ENCODE data around the gene MAP4K3. TPM values are rescaled to one million over a fixed set of nuclear protein-coding genes. Genes with fewer than 3 reads are reported as not detected.

MAP4K3 gene
- total RNA-seq, 6 experiments from 2014 or later = 28.7 to 34.4 (median 30.7) TPM

GRCh38 chr2:39416140-39416539 is 20.9 kb downstream of the MAP4K3 start:
- peaks cover 85% of the 10 kb centered on the region for H3K4me1 Mint-ChIP-seq (ENCODE audit: low read depth)

GRCh38 chr2:39413063-39413737 is 23.9 kb downstream of the MAP4K3 start:
- peak overlapping the region; percentile 21 for H3K4me3 Mint-ChIP-seq
- H3K27me3 Mint-ChIP-seq (ENCODE audit: insufficient read depth) = no peaks in the 10 kb centered on the region
- DNase-seq = no peak
- TF ChIP-seq CTCF (IDR thresholded peaks at IDR 0.05) = no peak
- H3K4me1 Mint-ChIP-seq (ENCODE audit: low read depth) = peaks cover 86% of the 10 kb centered on the region
- H3K27ac Mint-ChIP-seq = peak overlapping the region; percentile 63
- no peaks in the 10 kb centered on the region for H3K9me3 Mint-ChIP-seq
- H3K36me3 Mint-ChIP-seq (ENCODE audit: low read depth) = no peaks in the 10 kb centered on the region

More at GRCh38 chr2:39416140-39416539, 20.9 kb downstream of the MAP4K3 start:
- Mint-ChIP-seq H3K27ac (peak overlapping the region; percentile 17), H3K9me3 (no peaks in the 10 kb centered on the region), H3K27me3 (ENCODE audit: insufficient read depth) (no peaks in the 10 kb centered on the region), H3K36me3 (ENCODE audit: low read depth) (peaks cover 7% of the 10 kb centered on the region), H3K4me3 (peak overlapping the region; percentile 13; the same call in 1 of the 2 replicates)
- no peak for DNase-seq
- TF ChIP-seq CTCF (IDR thresholded peaks at IDR 0.05) = no peak

- TF ChIP-seq CTCF (IDR thresholded peaks at IDR 0.05) = no peak
- peak; percentile 89 for DNase-seq
- Mint-ChIP-seq H3K9me3 (no peaks in the 10 kb centered on the region), H3K27ac (peak overlapping the region; percentile 96), H3K36me3 (ENCODE audit: low read depth) (no peaks in the 10 kb centered on the region), H3K4me1 (ENCODE audit: low read depth) (peaks cover 91% of the 10 kb centered on the region), H3K27me3 (ENCODE audit: insufficient read depth) (no peaks in the 10 kb centered on the region), H3K4me3 (peak overlapping the region; percentile 86)
These were observed 25.7 kb downstream of the MAP4K3 start for GRCh38 chr2:39411181-39411944.

GRCh38 chr2:39409697-39410389 is 27.2 kb downstream of the MAP4K3 start:
- TF ChIP-seq CTCF (IDR thresholded peaks at IDR 0.05) = no peak
- Mint-ChIP-seq H3K4me3 (peak overlapping the region; percentile 86; the same call in 1 of the 2 replicates), H3K4me1 (ENCODE audit: low read depth) (peaks cover 97% of the 10 kb centered on the region), H3K27me3 (ENCODE audit: insufficient read depth) (no peaks in the 10 kb centered on the region), H3K36me3 (ENCODE audit: low read depth) (peaks cover 5% of the 10 kb centered on the region; the same call in 1 of the 2 replicates), H3K27ac (peak overlapping the region; percentile 96), H3K9me3 (no peaks in the 10 kb centered on the region)
- no peak for DNase-seq

- Mint-ChIP-seq H3K4me1 (ENCODE audit: low read depth) (peaks cover 97% of the 10 kb centered on the region), H3K27ac (peak overlapping the region; percentile 96), H3K27me3 (ENCODE audit: insufficient read depth) (no peaks in the 10 kb centered on the region), H3K9me3 (no peaks in the 10 kb centered on the region), H3K36me3 (ENCODE audit: low read depth) (peaks cover 13% of the 10 kb centered on the region), H3K4me3 (peak overlapping the region; percentile 56)
- no peak for TF ChIP-seq CTCF (IDR thresholded peaks at IDR 0.05)
- no peak for DNase-seq
These were observed 28.5 kb downstream of the MAP4K3 start for GRCh38 chr2:39408351-39409136.

Measured in HFFc6 (cell line).